ENCODE data around the gene MMP20. TPM values are rescaled to one million over a fixed set of nuclear protein-coding genes. Genes with fewer than 3 reads are reported as not detected.

MMP20 gene
- total RNA-seq, 1 experiment from 2014 or later = 0.30 TPM

- DNase-seq (ENCODE audit: low read depth, low spot score) = no peak
- intact Hi-C loops (cut with micrococcal nuclease) = loop anchor here (5.0 kb wide), 3 partner anchors 244 to 1154 kb away; no protein-coding TSS in a partner anchor
- H3K4me2 ChIP-seq (ENCODE audit: low read length) = peak overlapping the region; percentile 18; the same call in 1 of the 2 replicates
- peaks cover 45 to 94% of the 10 kb centered on the region in 2 experiments for H3K4me1 ChIP-seq (ENCODE audit: control insufficient read depth in 1 of 2, insufficient read depth in 2 of 2, low read length in 2 of 2)
- peak overlapping the region; percentile 31 for H2AFZ ChIP-seq (ENCODE audit: low read depth, low read length, poor library complexity, severe bottlenecking)
- no peaks in the 10 kb centered on the region for H4K20me1 ChIP-seq (ENCODE audit: insufficient read depth)
- no peak for TF ChIP-seq CEBPB (IDR thresholded peaks at IDR 0.05; ENCODE audit: low read depth)
- TF ChIP-seq ZBTB33 (IDR thresholded peaks at IDR 0.05; ENCODE audit: extremely low read depth, insufficient replicate concordance, low read length) = no peak
- TF ChIP-seq CBX3 (IDR thresholded peaks at IDR 0.05; ENCODE audit: low read depth) = no peak
- TF ChIP-seq ZFX (IDR thresholded peaks at IDR 0.05) = no peak
- no peak for TF ChIP-seq TCF7L2 (IDR thresholded peaks at IDR 0.05; ENCODE audit: borderline replicate concordance, extremely low read depth, insufficient read depth, insufficient read length)
- CTCF ChIA-PET = interaction anchor here (1.1 kb wide), 1 partner anchor 317 kb away, joined by 4 read pairs; no protein-coding TSS in a partner anchor
- no peaks in the 10 kb centered on the region for H3K27me3 ChIP-seq (ENCODE audit: insufficient read depth, low read length)
- H3K36me3 ChIP-seq (ENCODE audit: control insufficient read depth in 1 of 2, insufficient read depth in 2 of 2, low read length in 2 of 2) = no peaks in the 10 kb centered on the region
- H3K4me3 ChIP-seq (replicated peaks in 1 of 2; ENCODE audit: low read depth in 1 of 2, low read length in 2 of 2) = no peak overlapping the region
- H3K27ac ChIP-seq (ENCODE audit: low read depth, low read length) = 0 out of 2 replicates have a peak overlapping the region, but pooled peaks have one; percentile 5
- POLR2A ChIA-PET = interaction anchor here (1.3 kb wide), 1 partner anchor 318 kb away, joined by 3 read pairs; no protein-coding TSS in a partner anchor
- no peaks in the 10 kb centered on the region for H3K9me3 ChIP-seq (ENCODE audit: control insufficient read depth in 1 of 2, insufficient read depth in 1 of 2, low read depth in 1 of 2, low read length in 2 of 2)
- H3K9me2 ChIP-seq (ENCODE audit: insufficient read depth) = no peaks in the 10 kb centered on the region
- H3K79me2 ChIP-seq (ENCODE audit: insufficient read depth, low read length) = no peaks in the 10 kb centered on the region
- RAD21 ChIA-PET (ENCODE audit: low non-redundant PET in 1 of 2, low total read pairs in 2 of 2, uncharacterized antibody in 2 of 2, unreplicated experiment in 2 of 2) = no interaction called here
- no peak overlapping the region for H3K9ac ChIP-seq (ENCODE audit: low read length)
- no TSS peak for BruUV-seq (replicated peaks)
- no peak for ATAC-seq
Observed at GRCh38 chr11:102611291-102611690, 13.8 kb downstream of the MMP20 start.

- H4K20me1 ChIP-seq (ENCODE audit: insufficient read depth) = no peaks in the 10 kb centered on the region
- ChIA-PET RAD21 (ENCODE audit: low non-redundant PET in 1 of 2, low total read pairs in 2 of 2, uncharacterized antibody in 2 of 2, unreplicated experiment in 2 of 2) (no interaction called here), CTCF (interaction anchor here (1.1 kb wide), 1 partner anchor 316 kb away, joined by 4 read pairs; no protein-coding TSS in a partner anchor), POLR2A (no interaction called here)
- no peak overlapping the region for H3K9ac ChIP-seq (ENCODE audit: low read length)
- H3K4me2 ChIP-seq (ENCODE audit: low read length) = peak overlapping the region; percentile 18; the same call in 1 of the 2 replicates
- BruUV-seq (replicated peaks) = no TSS peak
- no peaks in the 10 kb centered on the region for H3K36me3 ChIP-seq (ENCODE audit: control insufficient read depth in 1 of 2, insufficient read depth in 2 of 2, low read length in 2 of 2)
- H3K27me3 ChIP-seq (ENCODE audit: insufficient read depth, low read length) = no peaks in the 10 kb centered on the region
- intact Hi-C loops (cut with micrococcal nuclease) = loop anchor here (5.0 kb wide), 3 partner anchors 243 to 1153 kb away; no protein-coding TSS in a partner anchor
- H3K9me3 ChIP-seq (ENCODE audit: control insufficient read depth in 1 of 2, insufficient read depth in 1 of 2, low read depth in 1 of 2, low read length in 2 of 2) = no peaks in the 10 kb centered on the region
- no peak overlapping the region for H2AFZ ChIP-seq (ENCODE audit: low read depth, low read length, poor library complexity, severe bottlenecking)
- H3K4me3 ChIP-seq (replicated peaks in 1 of 2; ENCODE audit: low read depth in 1 of 2, low read length in 2 of 2) = no peak overlapping the region
- H3K79me2 ChIP-seq (ENCODE audit: insufficient read depth, low read length) = no peaks in the 10 kb centered on the region
- no peak overlapping the region for H3K27ac ChIP-seq (ENCODE audit: low read depth, low read length)
- DNase-seq (ENCODE audit: low read depth, low spot score) (no peak), ATAC-seq (no peak)
- no peaks in the 10 kb centered on the region for H3K9me2 ChIP-seq (ENCODE audit: insufficient read depth)
- H3K4me1 ChIP-seq (ENCODE audit: control insufficient read depth in 1 of 2, insufficient read depth in 2 of 2, low read length in 2 of 2) = peaks cover 40 to 94% of the 10 kb centered on the region in 2 experiments
- TF ChIP-seq TCF7L2 (IDR thresholded peaks at IDR 0.05; ENCODE audit: borderline replicate concordance, extremely low read depth, insufficient read depth, insufficient read length) (no peak), EGR1 (IDR thresholded peaks at IDR 0.05; ENCODE audit: low read depth) (no peak), EZH2 (IDR thresholded peaks at IDR 0.05) (no peak), EZH2phosphoT487 (IDR thresholded peaks at IDR 0.05; ENCODE audit: borderline replicate concordance) (no peak), POLR2AphosphoS5 (IDR thresholded peaks at IDR 0.05; ENCODE audit: low read depth, low read length) (no peak), POLR2A (IDR thresholded peaks at IDR 0.05; ENCODE audit: borderline replicate concordance, extremely low read depth, insufficient read depth, insufficient read length) (no peak), JUND (IDR thresholded peaks at IDR 0.05) (no peak), YY1 (IDR thresholded peaks at IDR 0.05; ENCODE audit: extremely low read depth, insufficient replicate concordance, low read depth, low read length) (no peak), CTCF (IDR thresholded peaks at IDR 0.05 in 2 of 3, conservative IDR thresholded peaks at IDR 0.05 in 1 of 3; ENCODE audit: borderline replicate concordance in 1 of 3, insufficient read depth in 1 of 3, low read depth in 2 of 3, low read length in 2 of 3) (no peak), ZFX (IDR thresholded peaks at IDR 0.05) (no peak), RAD21 (IDR thresholded peaks at IDR 0.05; ENCODE audit: low read depth) (no peak), SP1 (IDR thresholded peaks at IDR 0.05; ENCODE audit: low read depth) (no peak), CEBPB (IDR thresholded peaks at IDR 0.05; ENCODE audit: low read depth) (no peak), SIN3A (IDR thresholded peaks at IDR 0.05; ENCODE audit: low read depth) (no peak), SRF (IDR thresholded peaks at IDR 0.05; ENCODE audit: low read depth) (no peak)
Observed at GRCh38 chr11:102610200-102610599, 14.9 kb downstream of the MMP20 start.
